Erythroblast (primary cell): Measurements from ENCODE around the gene TSPAN12.
"Not testable (repeated sequence)": the region's sequence is repeated elsewhere in the genome, so short reads cannot be mapped to it uniquely, and the experiment has no call there.

ENCODE experiments used
- DNase-seq, 2 experiments: peaks; one replicate each; lab custom pipeline; 2025; lab: John Stamatoyannopoulos, UW
- GATA1 ChIP-seq: IDR thresholded peaks from 2 replicates; pipeline ENCODE4 v1.6.1; 2011; ENCODE audit warnings: low read depth, mild to moderate bottlenecking, control low read depth, low read length, moderate library complexity
- POLR2A ChIP-seq: IDR thresholded peaks from 2 replicates; pipeline ENCODE4 v1.6.1; 2011; ENCODE audit warnings: mild to moderate bottlenecking, low read length

The TSPAN12 gene, protein sequence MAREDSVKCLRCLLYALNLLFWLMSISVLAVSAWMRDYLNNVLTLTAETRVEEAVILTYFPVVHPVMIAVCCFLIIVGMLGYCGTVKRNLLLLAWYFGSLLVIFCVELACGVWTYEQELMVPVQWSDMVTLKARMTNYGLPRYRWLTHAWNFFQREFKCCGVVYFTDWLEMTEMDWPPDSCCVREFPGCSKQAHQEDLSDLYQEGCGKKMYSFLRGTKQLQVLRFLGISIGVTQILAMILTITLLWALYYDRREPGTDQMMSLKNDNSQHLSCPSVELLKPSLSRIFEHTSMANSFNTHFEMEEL

GRCh38 chr7:120857588-120858573 lies at the start of gene TSPAN12:
Gene TSPAN12, minus strand, starts transcription at chr7:120858144. Its CDS starts 1,381 bp downstream, at chr7:120856763.
- DNase-seq = peak; percentile 63 to 67
- TF ChIP-seq POLR2A (no peak), GATA1 (no peak)

DNA sequence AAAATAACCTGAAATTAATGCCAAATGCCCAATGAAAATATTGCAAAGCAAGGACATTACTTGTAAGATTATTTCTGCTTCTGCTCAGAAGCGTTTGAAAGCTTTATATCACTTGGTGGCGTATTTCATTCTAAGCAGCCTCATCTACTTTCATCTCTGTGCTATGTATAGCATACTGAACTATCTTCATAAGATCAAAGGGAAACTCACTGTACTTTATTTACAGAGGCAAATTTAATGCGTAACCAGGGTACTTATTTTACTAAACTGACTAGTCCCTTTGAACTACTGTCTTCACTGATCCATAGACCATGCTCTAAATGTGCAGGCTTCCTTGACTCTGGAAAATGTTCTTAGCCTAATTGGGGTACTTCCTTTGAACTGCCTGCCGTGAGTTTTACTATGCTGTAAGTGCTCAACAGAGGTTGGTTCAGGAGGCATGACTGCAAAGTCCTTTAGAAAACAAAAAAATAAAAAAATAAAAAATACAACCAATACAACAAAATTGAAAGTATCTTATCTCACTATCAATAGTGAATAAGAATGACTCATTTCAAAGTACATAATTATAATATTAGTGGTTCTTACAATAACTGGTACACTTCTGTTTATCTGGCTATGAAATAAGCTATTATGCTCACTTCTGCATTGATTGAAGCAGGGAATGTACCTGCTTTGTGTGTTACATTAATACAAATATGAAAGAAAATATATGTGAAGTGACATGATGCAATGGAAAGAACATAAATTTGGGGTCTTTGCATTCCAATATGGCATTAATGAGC lies 41.0 kb upstream of the TSPAN12 start:
- DNase-seq = no peak
- TF ChIP-seq GATA1 (no peak), POLR2A (no peak)

DNA sequence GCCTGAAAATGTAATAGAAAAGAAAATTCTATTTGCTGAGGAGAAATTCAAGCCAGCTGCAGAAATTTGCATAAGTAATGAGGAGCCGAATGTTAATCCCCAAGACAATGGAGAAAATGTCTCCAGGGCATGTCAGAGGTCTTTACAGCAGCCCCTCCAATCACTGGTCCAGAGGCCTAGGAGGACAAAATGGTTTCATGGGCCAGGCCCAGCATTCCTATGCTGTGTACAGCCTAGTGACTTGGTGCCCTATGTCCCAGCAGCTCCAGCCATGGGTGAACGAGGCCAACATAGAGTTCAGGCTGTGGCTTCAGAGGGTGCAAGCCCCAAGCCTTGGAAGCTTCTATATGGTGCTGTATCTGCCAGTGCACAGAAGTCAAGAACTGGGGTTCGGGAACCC lies 37.3 kb upstream of the TSPAN12 start:
- DNase-seq = not testable (repeated sequence)

- DNase-seq = peak in 1 of 2 experiments; percentile 22
These were observed 27.7 kb upstream of the TSPAN12 start for GRCh38 chr7:120885602-120886001.

- DNase-seq = no peak
- TF ChIP-seq GATA1 = no peak
- no peak for TF ChIP-seq POLR2A
These were observed 19.8 kb upstream of the TSPAN12 start for GRCh38 chr7:120877701-120878100.

GRCh38 chr7:120876922-120877321 lies 19.0 kb upstream of the TSPAN12 start:
- no peak for TF ChIP-seq POLR2A
- no peak for TF ChIP-seq GATA1
- no peak for DNase-seq

GRCh38 chr7:120874722-120875121 lies 16.8 kb upstream of the TSPAN12 start:
- no peak for TF ChIP-seq GATA1
- TF ChIP-seq POLR2A = no peak
- DNase-seq = no peak

- TF ChIP-seq GATA1 (no peak), POLR2A (no peak)
- DNase-seq = no peak
These were observed 16.1 kb upstream of the TSPAN12 start for GRCh38 chr7:120874016-120874415.

DNA sequence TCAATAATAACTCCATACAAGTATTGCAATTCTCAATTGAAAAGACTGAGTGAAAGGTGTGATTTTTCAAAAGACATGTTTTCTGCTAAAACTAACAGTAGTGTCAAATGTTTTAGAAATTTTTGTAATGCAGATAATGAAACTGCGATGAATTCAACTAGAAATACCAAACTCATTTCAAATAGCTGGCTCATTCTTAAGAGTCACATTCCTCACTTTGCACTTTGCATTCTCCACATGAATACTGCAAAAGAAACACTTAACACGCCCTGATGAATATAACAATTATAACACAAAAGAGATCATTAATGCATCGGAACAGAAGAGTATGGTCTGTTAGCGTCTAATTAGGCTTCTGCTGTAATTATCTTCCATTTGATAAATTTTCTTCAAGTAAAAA lies 15.5 kb upstream of the TSPAN12 start:
- TF ChIP-seq POLR2A (no peak), GATA1 (no peak)
- no peak for DNase-seq

- DNase-seq = no peak
- TF ChIP-seq POLR2A = no peak
- TF ChIP-seq GATA1 = no peak
These were observed 11.8 kb upstream of the TSPAN12 start for GRCh38 chr7:120869700-120870099.

GRCh38 chr7:120867932-120868331 lies 10.0 kb upstream of the TSPAN12 start:
- no peak for DNase-seq
- no peak for TF ChIP-seq POLR2A
- no peak for TF ChIP-seq GATA1

DNA sequence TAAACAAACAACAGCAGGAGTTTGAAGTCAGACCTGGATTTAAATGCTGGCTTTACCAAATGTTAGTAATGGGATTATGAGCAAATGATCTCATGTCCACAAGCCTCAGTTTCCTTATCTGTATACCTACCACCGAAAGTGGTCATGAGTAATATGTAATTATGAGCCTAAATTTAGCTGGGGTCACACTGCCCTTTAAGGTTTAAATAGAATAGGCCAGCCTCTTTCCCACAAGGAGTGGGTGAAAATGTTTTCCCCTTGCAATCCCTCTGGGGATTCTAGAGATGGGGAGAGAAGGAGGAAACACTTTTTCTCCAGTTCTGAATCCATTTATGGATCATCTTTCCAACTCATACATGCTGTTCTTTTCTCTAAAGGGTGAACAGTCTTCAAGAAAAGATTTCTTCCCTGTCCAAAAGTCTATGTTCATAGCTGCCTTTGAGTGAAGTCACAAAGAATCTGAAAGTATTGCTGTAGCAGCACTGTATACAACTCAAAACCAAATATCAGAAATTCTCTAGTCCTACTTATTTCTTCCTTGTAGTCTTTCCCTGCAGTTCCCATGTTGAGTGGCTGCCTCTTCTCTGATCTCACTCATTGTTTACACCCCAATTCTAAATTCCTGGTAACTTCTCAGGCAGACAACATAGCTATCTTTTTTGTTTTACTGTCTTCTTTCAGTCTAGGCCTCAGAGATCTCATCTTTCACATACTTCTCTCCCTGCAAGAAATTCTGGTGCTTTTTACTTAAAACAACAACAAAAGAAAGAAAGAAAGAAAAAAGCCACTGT lies 7.4 kb upstream of the TSPAN12 start:
- no peak for DNase-seq
- TF ChIP-seq POLR2A = no peak

GRCh38 chr7:120864141-120864900 lies 6.4 kb upstream of the TSPAN12 start:
- TF ChIP-seq POLR2A = no peak
- no peak for TF ChIP-seq GATA1
- no peak for DNase-seq
